ENCODE measurements around the gene NBR1. TPM values are rescaled to one million over a fixed set of nuclear protein-coding genes. Genes with fewer than 3 reads are reported as not detected.
"Not testable (repeated sequence)": the region's sequence is repeated elsewhere in the genome, so short reads cannot be mapped to it uniquely, and the experiment has no call there.

The NBR1 gene
- total and polyA plus RNA-seq, 2 of the 8 experiments (the other 6 are each of a cell fraction or from before 2014, with no cell fraction given): 13.5 to 36.0 TPM

GRCh38 chr17:43186656-43187055 lies 15.6 kb downstream of the NBR1 start:
- H2BK120ac ChIP-seq (replicated peaks; ENCODE audit: low read depth, low read length); H2AK5ac ChIP-seq (ENCODE audit: low read depth, low read length); H3K56ac ChIP-seq (replicated peaks; ENCODE audit: insufficient read length, low read depth, low read length); H4K5ac ChIP-seq (ENCODE audit: insufficient read length, low read depth, low read length); H4K8ac ChIP-seq (ENCODE audit: extremely low read depth, insufficient read depth, low read length); H3K79me1 ChIP-seq (ENCODE audit: low read depth, low read length); H2BK15ac ChIP-seq (ENCODE audit: low read length); H2BK20ac ChIP-seq (ENCODE audit: low read length); H3K27ac ChIP-seq (ENCODE audit: low read depth, low read length); H3K4ac ChIP-seq (replicated peaks; ENCODE audit: insufficient read length, low read depth, low read length); H4K20me1 ChIP-seq (replicated peaks in 1 of 2; ENCODE audit: control insufficient read depth in 1 of 2, insufficient read depth in 2 of 2, low read length in 2 of 2); H3K4me2 ChIP-seq (ENCODE audit: insufficient read depth in 1 of 2, low read depth in 2 of 2, low read length in 2 of 2); H3K14ac ChIP-seq (ENCODE audit: insufficient read length); H4K91ac ChIP-seq (replicated peaks; ENCODE audit: insufficient read length, low read length); H3K23ac ChIP-seq (ENCODE audit: insufficient read length); H2BK12ac ChIP-seq (ENCODE audit: low read depth, low read length); DNase-seq (ENCODE audit: low read depth in 1 of 2, low spot score in 2 of 2); POLR2A ChIA-PET (ENCODE audit: partially characterized antibody); H3K4me3 ChIP-seq (ENCODE audit: extremely low read depth in 1 of 4, insufficient read depth in 2 of 4, low read depth in 3 of 4, low read length in 4 of 4); H3K18ac ChIP-seq (ENCODE audit: extremely low read depth, low read length); H2AFZ ChIP-seq (ENCODE audit: low read length); H3K27me3 ChIP-seq (replicated peaks in 1 of 4; ENCODE audit: control insufficient read depth in 3 of 4, extremely low read depth in 1 of 4, insufficient read depth in 3 of 4, low read length in 3 of 4); H3K4me1 ChIP-seq (replicated peaks in 1 of 4; ENCODE audit: control insufficient read depth in 3 of 4, insufficient read depth in 4 of 4, low read length in 3 of 4); FAIRE-seq; H3K79me2 ChIP-seq (ENCODE audit: control insufficient read depth in 1 of 2, insufficient read depth in 2 of 2, low read length in 2 of 2); H3K9ac ChIP-seq (replicated peaks in 1 of 4; ENCODE audit: extremely low read depth in 1 of 4, low read depth in 3 of 4, low read length in 3 of 4); H2BK5ac ChIP-seq (ENCODE audit: low read depth, low read length); H3K9me3 ChIP-seq (ENCODE audit: insufficient read depth in 2 of 2, low read depth in 1 of 2, low read length in 1 of 2); H3K23me2 ChIP-seq (ENCODE audit: low read depth, low read length): not testable (repeated sequence)
- CTCF ChIA-PET (ENCODE audit: partially characterized antibody): interaction anchor here (1.2 kb wide), 1 partner anchor 14 kb away, joined by 3 read pairs; no protein-coding TSS in a partner anchor
- WGBS, 2 experiments (ENCODE audit: extremely low coverage in 1 of 2, insufficient coverage in 1 of 2, insufficient read length in 1 of 2, insufficient replicate concordance in 2 of 2, low coverage in 1 of 2, low lambda C conversion rate in 2 of 2, missing lambda C conversion rate in 1 of 2): 97% methylated on average over 5 of the region's 5 CpGs; no CpG with 5 or more reads in 1 of the 2 experiments
- peaks cover 13 to 32% (median 24%) of the 10 kb centered on the region in 4 experiments; a peak in 6 of 8 replicates for H3K36me3 ChIP-seq (ENCODE audit: control insufficient read depth in 2 of 4, insufficient read depth in 4 of 4, low read length in 3 of 4)
